Neural progenitor cell (in vitro differentiated cells): ENCODE measurements around the gene PCNX1. TPM values are rescaled to one million over a fixed set of nuclear protein-coding genes. Genes with fewer than 3 reads are reported as not detected.

Experiments
- DNase-seq: peaks from one replicate; pipeline ENCODE4 v3.0.0-alpha.2; 2016; ENCODE audit warnings: low spot score
- H2AFZ ChIP-seq: fragments of 200-600 bp; sonication (generic); replicated peaks from 2 replicates; pipeline ENCODE4 v1.6.1; 2016; ENCODE audit warnings: antibody characterized with exemption
- H3F3A ChIP-seq: fragments of 200-600 bp; sonication (generic); 2 replicates; pipeline ENCODE4 v1.6.1; 2016; ENCODE audit warnings: antibody characterized with exemption, low read depth
- H3K27ac ChIP-seq: fragments of 200-600 bp; sonication (generic); 2 replicates; pipeline ENCODE4 v1.5.1; 2016; ENCODE audit warnings: mild to moderate bottlenecking
- H3K27me3 ChIP-seq: fragments of 200-600 bp; sonication (generic); 2 replicates; pipeline ENCODE4 v1.6.1; 2016; ENCODE audit warnings: mild to moderate bottlenecking, moderate library complexity
- H3K36me3 ChIP-seq: fragments of 200-600 bp; sonication (generic); 2 replicates; pipeline ENCODE4 v1.5.1; 2016
- H3K4me1 ChIP-seq: fragments of 200-600 bp; sonication (generic); 2 replicates; pipeline ENCODE4 v1.6.1; 2016; ENCODE audit warnings: mixed run types
- H3K4me2 ChIP-seq: fragments of 200-600 bp; sonication (generic); 2 replicates; pipeline ENCODE4 v1.6.1; 2016
- H3K4me3 ChIP-seq: fragments of 200-600 bp; sonication (generic); 2 replicates; pipeline ENCODE4 v1.5.1; 2016
- H3K79me2 ChIP-seq: fragments of 200-600 bp; sonication (generic); 2 replicates; pipeline ENCODE4 v1.6.1; 2016; ENCODE audit warnings: low read depth
- H3K9ac ChIP-seq: fragments of 200-600 bp; sonication (generic); 2 replicates; pipeline ENCODE4 v1.6.1; 2016
- H3K9me3 ChIP-seq: fragments of 200-600 bp; sonication (generic); 2 replicates; pipeline ENCODE4 v1.5.1; 2016; ENCODE audit warnings: low read depth
- H4K20me1 ChIP-seq: fragments of 200-600 bp; sonication (generic); 2 replicates; pipeline ENCODE4 v1.6.1; 2016; ENCODE audit warnings: low read depth
- H3K27ac Mint-ChIP-seq: 3 replicates; pipeline ENCODE4 v1.8.0; 2021; ENCODE audit warnings: mixed read lengths
- H3K27me3 Mint-ChIP-seq: 2 replicates; pipeline ENCODE4 v1.8.0; 2022; ENCODE audit warnings: low read depth, mild to moderate bottlenecking, inconsistent platforms, moderate library complexity, mixed read lengths; ENCODE audit not compliant: insufficient read depth
- H3K36me3 Mint-ChIP-seq: 3 replicates; pipeline ENCODE4 v1.8.0; 2021; ENCODE audit warnings: mixed read lengths
- H3K4me1 Mint-ChIP-seq: 3 replicates; pipeline ENCODE4 v1.8.0; 2021; ENCODE audit warnings: mixed read lengths
- H3K4me3 Mint-ChIP-seq: 3 replicates; pipeline ENCODE4 v1.8.0; 2021; ENCODE audit warnings: mild to moderate bottlenecking, moderate library complexity, mixed read lengths
- H3K9me3 Mint-ChIP-seq: 3 replicates; pipeline ENCODE4 v1.8.0; 2020; ENCODE audit warnings: mixed read lengths
- EZH2 ChIP-seq: fragments of 200-600 bp; sonication (generic); IDR thresholded peaks from 2 replicates; pipeline ENCODE4 v1.6.1; 2017; ENCODE audit warnings: antibody characterized with exemption, mild to moderate bottlenecking, moderate library complexity
- EZH2phosphoT487 ChIP-seq: fragments of 200-600 bp; sonication (generic); IDR thresholded peaks from 2 replicates; pipeline ENCODE4 v1.6.1; 2017; ENCODE audit warnings: antibody characterized with exemption
- total RNA-seq: library from RNA; depleted of rRNA; stranded (reverse); fragments of >200 nt; gene quantifications from 2 replicates; pipeline ENCODE4 v1.2.3, GENCODE V29; 2015; ENCODE audit warnings: low replicate concordance
- TF ChIP-seq, protein P1 (sequence below): fragments of 200-600 bp; sonication (generic); IDR thresholded peaks from 2 replicates; pipeline ENCODE4 v1.5.1; 2017; ENCODE audit warnings: antibody characterized with exemption, mild to moderate bottlenecking

PCNX1 gene
- total RNA-seq, 1 donor from 2014 or later: 48.6 TPM

DNA sequence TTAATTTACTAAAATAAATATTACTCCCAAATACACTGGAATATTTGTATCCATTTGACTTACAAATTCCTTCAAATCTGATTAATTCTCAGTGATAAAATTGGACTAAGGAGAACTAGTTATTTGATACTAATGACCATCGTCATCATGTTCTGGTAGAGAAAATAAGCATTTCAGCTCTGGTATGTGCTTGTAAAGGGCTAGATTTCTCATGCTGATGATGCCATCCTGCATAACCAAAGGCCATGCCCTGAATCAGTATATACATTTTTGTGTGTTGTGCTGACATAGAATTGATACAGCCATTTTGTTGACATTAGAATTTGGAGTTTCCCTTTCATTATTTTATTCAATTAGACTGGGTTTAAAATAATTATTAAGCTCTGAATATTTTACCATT is 148.9 kb downstream of the PCNX1 start:
- Mint-ChIP-seq H3K36me3 (peaks cover 32% of the 10 kb centered on the region), H3K4me1 (no peaks in the 10 kb centered on the region), H3K27me3 (peaks cover 4% of the 10 kb centered on the region), H3K27ac (no peak overlapping the region), H3K4me3 (no peak overlapping the region), H3K9me3 (no peaks in the 10 kb centered on the region)
- no peaks in the 10 kb centered on the region for H3K4me1 ChIP-seq
- H3K9me3 ChIP-seq: no peaks in the 10 kb centered on the region
- no peak overlapping the region for H3K27ac ChIP-seq
- TF ChIP-seq EZH2phosphoT487: no peak
- TF ChIP-seq, protein P1, sequence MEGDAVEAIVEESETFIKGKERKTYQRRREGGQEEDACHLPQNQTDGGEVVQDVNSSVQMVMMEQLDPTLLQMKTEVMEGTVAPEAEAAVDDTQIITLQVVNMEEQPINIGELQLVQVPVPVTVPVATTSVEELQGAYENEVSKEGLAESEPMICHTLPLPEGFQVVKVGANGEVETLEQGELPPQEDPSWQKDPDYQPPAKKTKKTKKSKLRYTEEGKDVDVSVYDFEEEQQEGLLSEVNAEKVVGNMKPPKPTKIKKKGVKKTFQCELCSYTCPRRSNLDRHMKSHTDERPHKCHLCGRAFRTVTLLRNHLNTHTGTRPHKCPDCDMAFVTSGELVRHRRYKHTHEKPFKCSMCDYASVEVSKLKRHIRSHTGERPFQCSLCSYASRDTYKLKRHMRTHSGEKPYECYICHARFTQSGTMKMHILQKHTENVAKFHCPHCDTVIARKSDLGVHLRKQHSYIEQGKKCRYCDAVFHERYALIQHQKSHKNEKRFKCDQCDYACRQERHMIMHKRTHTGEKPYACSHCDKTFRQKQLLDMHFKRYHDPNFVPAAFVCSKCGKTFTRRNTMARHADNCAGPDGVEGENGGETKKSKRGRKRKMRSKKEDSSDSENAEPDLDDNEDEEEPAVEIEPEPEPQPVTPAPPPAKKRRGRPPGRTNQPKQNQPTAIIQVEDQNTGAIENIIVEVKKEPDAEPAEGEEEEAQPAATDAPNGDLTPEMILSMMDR: no peak
- TF ChIP-seq EZH2: no peak
- peaks cover 13% of the 10 kb centered on the region for H3K36me3 ChIP-seq
- H3F3A ChIP-seq: no peaks in the 10 kb centered on the region
- no peak overlapping the region for H3K9ac ChIP-seq
- H4K20me1 ChIP-seq: no peaks in the 10 kb centered on the region
- no peaks in the 10 kb centered on the region for H3K27me3 ChIP-seq
- no peak overlapping the region for H3K4me2 ChIP-seq
- H2AFZ ChIP-seq: no peak overlapping the region
- DNase-seq: no peak
- no peak overlapping the region for H3K4me3 ChIP-seq
- H3K79me2 ChIP-seq: no peaks in the 10 kb centered on the region

GRCh38 chr14:71060274-71060673 is 153.0 kb downstream of the PCNX1 start:
- Histone ChIP-seq H4K20me1 (no peaks in the 10 kb centered on the region), H3K27ac (no peak overlapping the region), H3K4me3 (no peak overlapping the region), H2AFZ (no peak overlapping the region), H3K4me2 (no peak overlapping the region), H3F3A (no peaks in the 10 kb centered on the region), H3K36me3 (peaks cover 30% of the 10 kb centered on the region), H3K4me1 (no peaks in the 10 kb centered on the region), H3K9me3 (no peaks in the 10 kb centered on the region), H3K27me3 (no peaks in the 10 kb centered on the region), H3K9ac (no peak overlapping the region), H3K79me2 (no peaks in the 10 kb centered on the region)
- Mint-ChIP-seq H3K36me3 (peaks cover 47% of the 10 kb centered on the region), H3K27ac (no peak overlapping the region), H3K9me3 (peaks cover 8% of the 10 kb centered on the region), H3K4me3 (no peak overlapping the region), H3K27me3 (peaks cover 4% of the 10 kb centered on the region), H3K4me1 (no peaks in the 10 kb centered on the region)
- TF ChIP-seq EZH2 (no peak), EZH2phosphoT487 (no peak)
- TF ChIP-seq, protein P1: no peak
- no peak for DNase-seq

DNA sequence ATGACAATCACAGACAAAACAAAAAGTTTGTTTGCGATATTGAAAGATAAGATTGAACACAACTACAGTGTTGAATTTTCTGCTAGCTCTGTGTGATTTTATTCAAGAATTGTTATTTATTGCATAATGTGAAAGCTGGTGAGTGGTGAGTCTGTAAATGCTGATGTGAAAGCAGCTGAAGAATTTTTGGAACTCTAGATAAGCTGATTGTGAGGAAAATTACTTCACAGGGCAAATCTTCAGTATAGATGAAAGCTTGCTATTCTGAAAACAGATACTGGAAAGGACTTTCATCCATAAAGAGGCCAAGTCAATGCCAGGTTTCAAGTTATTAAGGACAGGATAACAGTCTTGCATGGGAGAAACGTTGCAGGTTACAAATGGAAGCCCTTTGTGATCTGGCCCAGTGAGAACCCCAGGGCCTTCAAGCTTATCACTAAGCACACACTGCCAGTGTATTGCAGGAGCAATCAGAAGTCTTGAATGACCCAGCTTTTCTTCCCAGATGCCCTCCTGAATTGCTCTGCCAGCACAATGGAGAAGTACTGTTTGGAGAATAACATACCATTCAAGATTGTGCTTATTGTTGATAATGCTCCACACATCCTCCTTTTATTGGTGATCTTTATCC is 153.7 kb downstream of the PCNX1 start:
- Histone ChIP-seq H3K4me2 (no peak overlapping the region), H3K9ac (no peak overlapping the region), H3K9me3 (no peaks in the 10 kb centered on the region), H3K27ac (no peak overlapping the region), H4K20me1 (no peaks in the 10 kb centered on the region), H3K4me1 (no peaks in the 10 kb centered on the region), H3K4me3 (no peak overlapping the region), H3K27me3 (no peaks in the 10 kb centered on the region), H2AFZ (no peak overlapping the region), H3F3A (no peaks in the 10 kb centered on the region), H3K79me2 (no peaks in the 10 kb centered on the region), H3K36me3 (peaks cover 33% of the 10 kb centered on the region)
- Mint-ChIP-seq H3K9me3 (peaks cover 12% of the 10 kb centered on the region), H3K4me1 (no peaks in the 10 kb centered on the region), H3K27me3 (peaks cover 4% of the 10 kb centered on the region), H3K36me3 (peaks cover 52% of the 10 kb centered on the region), H3K27ac (no peak overlapping the region), H3K4me3 (no peak overlapping the region)
- no peak for DNase-seq
- TF ChIP-seq, protein P1: no peak
- TF ChIP-seq EZH2phosphoT487: no peak
- no peak for TF ChIP-seq EZH2
